A673 (cell line): ENCODE results near the gene TEC. TPM values are rescaled to one million over a fixed set of nuclear protein-coding genes. Genes with fewer than 3 reads are reported as not detected.

Experiments used
- BruUV-seq: library from RNA; stranded (reverse); fragments of 400-500 nt; replicated peaks from 2 replicates; lab custom pipeline; 2021; lab: Mats Ljungman, UMichigan
- CTCF ChIA-PET: fragments of 300-600 bp; sonication (Branson Sonifier 250); formaldehyde crosslinking; loops from one replicate; lab custom pipeline; 2022; ENCODE audit warnings: antibody characterized with exemption; lab: Charles Lee
- POLR2A ChIA-PET: fragments of 300-600 bp; sonication (Branson Sonifier 250); formaldehyde crosslinking; loops from one replicate; lab custom pipeline; 2022; ENCODE audit warnings: antibody characterized with exemption; ENCODE audit not compliant: low non-redundant PET; lab: Charles Lee
- DNase-seq: peaks from one replicate; pipeline ENCODE4 v3.0.0-alpha.2; 2015; ENCODE audit warnings: low spot score
- H3K27ac ChIP-seq: fragments of 200-600 bp; sonication (generic); 2 replicates; pipeline ENCODE4 v1.5.1; 2016; ENCODE audit warnings: mixed run types, low read depth, mild to moderate bottlenecking, mixed read lengths, antibody characterized with exemption, low read length; ENCODE audit not compliant: poor library complexity, severe bottlenecking
- H3K27me3 ChIP-seq: fragments of 200-600 bp; sonication (generic); replicated peaks from 2 replicates; pipeline ENCODE4 v1.6.1; 2017; ENCODE audit warnings: mixed run types, low read depth, mild to moderate bottlenecking, mixed read lengths, antibody characterized with exemption, low read length; ENCODE audit not compliant: insufficient read depth, poor library complexity
- H3K36me3 ChIP-seq: fragments of 200-600 bp; sonication (generic); 2 replicates; pipeline ENCODE4 v1.6.1; 2016; ENCODE audit warnings: mixed run types, mild to moderate bottlenecking, mixed read lengths, antibody characterized with exemption, low read length; ENCODE audit not compliant: insufficient read depth, poor library complexity, severe bottlenecking
- H3K4me1 ChIP-seq: fragments of 200-600 bp; sonication (generic); 2 replicates; pipeline ENCODE4 v1.6.1; 2017; ENCODE audit warnings: mixed run types, mild to moderate bottlenecking, mixed read lengths, antibody characterized with exemption, low read length; ENCODE audit not compliant: insufficient read depth, poor library complexity, severe bottlenecking
- H3K4me3 ChIP-seq: fragments of 200-600 bp; sonication (generic); 2 replicates; pipeline ENCODE4 v1.5.1; 2016; ENCODE audit warnings: low read depth, mixed run types, mild to moderate bottlenecking, mixed read lengths, low read length; ENCODE audit not compliant: poor library complexity, severe bottlenecking
- H3K9me3 ChIP-seq: fragments of 200-600 bp; sonication (generic); 2 replicates; pipeline ENCODE4 v1.6.1; 2016; ENCODE audit warnings: mixed run types, low read depth, mild to moderate bottlenecking, mixed read lengths, antibody characterized with exemption, low read length; ENCODE audit not compliant: poor library complexity, severe bottlenecking
- EZH2 ChIP-seq: fragments of 200-600 bp; sonication (generic); IDR thresholded peaks from 2 replicates; pipeline ENCODE4 v1.6.1; 2017; ENCODE audit warnings: borderline replicate concordance, low read depth, mild to moderate bottlenecking, mixed read lengths, antibody characterized with exemption, low read length; ENCODE audit not compliant: poor library complexity, severe bottlenecking
- intact Hi-C: fragments of 100-400 bp; cut with micrococcal nuclease; formaldehyde crosslinking; loops from one replicate; pipeline ENCODE4 v1.10.0; 2022; ENCODE audit not compliant: unreplicated experiment
- total RNA-seq: library from RNA; stranded (reverse); gene quantifications from 2 replicates; pipeline ENCODE4 v1.2.3, GENCODE V29; 2021
- TF ChIP-seq, protein P1 (sequence below): fragments of 300-800, 200-600 bp; sonication (generic); conservative IDR thresholded peaks from 2 replicates; pipeline ENCODE4 v1.5.1; 2017; ENCODE audit warnings: low read depth, mild to moderate bottlenecking, antibody characterized with exemption, low read length, moderate library complexity, mixed read lengths

TEC gene
- total RNA-seq, 1 experiment from 2014 or later = 6.8 TPM

DNA sequence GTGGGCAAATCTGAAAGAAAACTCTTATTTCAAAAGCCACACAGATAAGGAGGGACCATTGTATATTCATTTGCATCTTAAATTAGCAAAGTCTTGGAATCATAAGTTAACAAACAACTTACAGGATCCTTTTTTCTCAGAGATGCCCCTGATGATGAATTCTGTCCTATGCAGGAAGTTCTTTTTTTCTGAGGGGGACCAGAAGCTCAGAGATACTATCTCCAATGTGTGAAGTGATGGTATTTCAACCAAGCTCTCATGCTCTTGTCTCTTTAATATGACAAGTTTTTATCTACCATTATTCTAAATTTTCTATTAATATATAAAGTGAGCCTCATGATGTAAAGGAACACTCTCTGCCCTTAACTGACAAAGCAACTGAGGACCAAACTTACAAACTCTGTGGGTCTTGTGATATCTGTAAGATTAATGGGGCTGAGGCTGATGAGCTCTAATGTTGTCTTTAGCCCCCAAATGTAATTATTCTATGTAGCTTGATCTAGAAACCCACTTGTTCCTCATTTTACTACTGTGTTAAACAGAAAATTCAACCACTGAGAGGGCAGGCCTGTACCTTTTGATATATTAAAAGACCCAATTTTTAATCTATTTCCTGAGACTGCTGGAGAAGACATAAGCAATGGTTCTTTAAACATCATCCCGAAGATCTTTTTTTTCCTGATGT lies 27.0 kb downstream of the TEC start:
- no peak for DNase-seq
- no peak overlapping the region for H3K4me3 ChIP-seq
- H3K27me3 ChIP-seq = no peaks in the 10 kb centered on the region
- BruUV-seq = no TSS peak
- H3K27ac ChIP-seq = no peak overlapping the region
- H3K36me3 ChIP-seq = no peaks in the 10 kb centered on the region
- no peaks in the 10 kb centered on the region for H3K9me3 ChIP-seq
- intact Hi-C loops = no loop called here
- CTCF ChIA-PET = no interaction called here
- TF ChIP-seq, protein P1, sequence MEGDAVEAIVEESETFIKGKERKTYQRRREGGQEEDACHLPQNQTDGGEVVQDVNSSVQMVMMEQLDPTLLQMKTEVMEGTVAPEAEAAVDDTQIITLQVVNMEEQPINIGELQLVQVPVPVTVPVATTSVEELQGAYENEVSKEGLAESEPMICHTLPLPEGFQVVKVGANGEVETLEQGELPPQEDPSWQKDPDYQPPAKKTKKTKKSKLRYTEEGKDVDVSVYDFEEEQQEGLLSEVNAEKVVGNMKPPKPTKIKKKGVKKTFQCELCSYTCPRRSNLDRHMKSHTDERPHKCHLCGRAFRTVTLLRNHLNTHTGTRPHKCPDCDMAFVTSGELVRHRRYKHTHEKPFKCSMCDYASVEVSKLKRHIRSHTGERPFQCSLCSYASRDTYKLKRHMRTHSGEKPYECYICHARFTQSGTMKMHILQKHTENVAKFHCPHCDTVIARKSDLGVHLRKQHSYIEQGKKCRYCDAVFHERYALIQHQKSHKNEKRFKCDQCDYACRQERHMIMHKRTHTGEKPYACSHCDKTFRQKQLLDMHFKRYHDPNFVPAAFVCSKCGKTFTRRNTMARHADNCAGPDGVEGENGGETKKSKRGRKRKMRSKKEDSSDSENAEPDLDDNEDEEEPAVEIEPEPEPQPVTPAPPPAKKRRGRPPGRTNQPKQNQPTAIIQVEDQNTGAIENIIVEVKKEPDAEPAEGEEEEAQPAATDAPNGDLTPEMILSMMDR = no peak
- no peak for TF ChIP-seq EZH2
- POLR2A ChIA-PET = no interaction called here
- peaks cover 3% of the 10 kb centered on the region for H3K4me1 ChIP-seq

DNA sequence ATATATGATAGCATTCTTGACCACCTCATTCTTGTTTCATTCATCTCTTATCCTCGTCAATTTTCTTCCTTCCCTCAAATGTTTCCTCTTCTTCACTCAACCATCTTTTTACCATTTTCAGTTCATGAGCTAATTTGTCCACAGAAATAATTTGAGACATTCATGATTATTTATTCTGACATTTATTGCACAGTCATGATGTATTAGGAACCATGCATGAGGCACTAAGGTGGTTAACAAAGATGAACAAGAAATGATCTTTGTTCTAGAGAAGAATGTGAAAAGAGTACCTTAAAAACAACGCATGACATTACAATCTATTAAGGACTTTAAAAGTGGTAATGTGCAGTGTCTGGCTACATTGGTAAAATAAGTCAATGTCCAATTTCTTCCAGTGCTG lies 27.9 kb downstream of the TEC start:
- POLR2A ChIA-PET = no interaction called here
- H3K4me3 ChIP-seq = no peak overlapping the region

DNA sequence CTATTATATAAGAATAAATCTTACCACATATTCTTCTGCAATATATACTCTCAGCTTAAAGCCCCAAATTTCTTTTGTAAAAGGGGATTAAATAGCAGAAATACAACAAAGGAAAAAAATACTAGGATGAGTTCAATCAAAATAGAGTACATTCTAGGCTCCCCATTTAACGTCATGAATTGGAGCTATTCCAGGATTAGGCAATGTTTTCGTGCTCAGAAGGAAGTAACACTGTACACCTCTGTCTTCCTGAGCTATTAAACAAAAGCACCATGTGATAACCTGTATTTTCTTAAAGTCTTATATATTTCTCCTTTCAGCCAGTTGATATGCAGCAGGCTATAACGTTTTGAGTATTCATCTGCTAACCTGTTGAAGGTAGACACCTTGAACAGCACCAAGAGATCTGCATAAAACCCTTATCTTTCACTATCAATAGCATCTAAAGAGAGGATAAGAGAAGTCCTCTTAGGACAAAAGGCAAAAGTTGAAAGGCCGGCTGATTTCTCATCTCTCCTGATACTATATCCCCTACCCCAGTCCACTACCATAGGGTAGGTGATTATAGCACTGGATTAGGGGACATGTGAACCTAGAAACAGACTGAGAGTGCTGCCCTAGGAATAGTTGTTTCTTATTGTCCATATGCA lies 31.5 kb downstream of the TEC start:
- Histone ChIP-seq H3K4me1 (peaks cover 3% of the 10 kb centered on the region), H3K36me3 (no peaks in the 10 kb centered on the region), H3K4me3 (no peak overlapping the region), H3K27ac (no peak overlapping the region), H3K27me3 (no peaks in the 10 kb centered on the region), H3K9me3 (no peaks in the 10 kb centered on the region)
- TF ChIP-seq, protein P1 = no peak
- TF ChIP-seq EZH2 = no peak
- intact Hi-C loops = no loop called here
- POLR2A ChIA-PET = no interaction called here
- peak; percentile 42 for DNase-seq
- BruUV-seq = no TSS peak
- CTCF ChIA-PET = no interaction called here

More for the DNA sequence above, 27.9 kb downstream of the TEC start:
- peaks cover 3% of the 10 kb centered on the region for H3K4me1 ChIP-seq
- no peak overlapping the region for H3K27ac ChIP-seq
- TF ChIP-seq EZH2 = no peak
- TF ChIP-seq, protein P1 = no peak
- CTCF ChIA-PET = no interaction called here
- no peaks in the 10 kb centered on the region for H3K36me3 ChIP-seq
- BruUV-seq = no TSS peak
- no peak for DNase-seq
- H3K9me3 ChIP-seq = no peaks in the 10 kb centered on the region
- H3K27me3 ChIP-seq = no peaks in the 10 kb centered on the region
- intact Hi-C loops = no loop called here
